Left forelimb (tissue), 1 donor: ENCODE measurements around the gene BRD7.

Source experiments
- DNase-seq: peaks from one replicate; pipeline ENCODE4 v3.0.0-alpha.2; 2018; ENCODE audit warnings: low spot score

Gene BRD7

DNA sequence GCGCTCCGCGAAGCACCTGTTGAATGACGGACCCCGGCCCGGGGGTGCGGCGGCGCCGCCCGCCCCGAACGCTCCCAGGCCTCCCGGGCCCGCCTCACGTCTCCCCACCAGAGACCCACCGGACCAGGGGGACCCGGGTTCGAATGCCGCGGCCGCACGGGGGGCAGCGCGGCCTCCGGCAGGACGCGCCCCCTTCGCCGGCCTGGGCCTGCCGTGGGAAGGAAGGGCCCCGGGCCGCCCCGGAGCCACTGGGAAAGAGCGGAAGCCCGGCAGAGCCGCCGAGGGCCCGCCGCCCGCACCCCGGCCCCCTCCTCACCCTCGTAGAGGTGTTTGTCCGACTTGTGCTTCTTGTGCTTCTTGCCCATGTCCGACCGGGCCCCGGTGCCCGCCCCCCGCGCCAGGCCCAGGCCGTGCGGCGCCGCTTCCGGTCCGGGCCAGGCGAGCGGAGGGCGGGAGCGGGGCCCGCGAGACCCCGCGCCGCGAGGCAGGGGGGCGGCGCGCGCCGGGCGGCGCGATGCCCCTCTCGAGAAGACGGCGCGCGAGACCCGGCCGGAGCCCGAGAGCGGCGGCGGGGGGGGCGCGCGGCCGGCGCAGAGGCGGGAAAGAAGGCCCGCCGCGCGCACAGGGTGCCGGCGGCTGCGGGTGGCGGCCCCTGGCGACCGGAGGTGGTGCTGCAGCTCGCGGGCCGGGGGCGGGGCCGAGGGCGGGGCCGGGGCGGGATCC is at the start of gene BRD7:
BRD7 (minus strand) TSS at position 579 of the 723 bp plus-strand sequence; CDS start at position 365, 214 bp downstream.
- DNase-seq, result peak; percentile 91

DNA sequence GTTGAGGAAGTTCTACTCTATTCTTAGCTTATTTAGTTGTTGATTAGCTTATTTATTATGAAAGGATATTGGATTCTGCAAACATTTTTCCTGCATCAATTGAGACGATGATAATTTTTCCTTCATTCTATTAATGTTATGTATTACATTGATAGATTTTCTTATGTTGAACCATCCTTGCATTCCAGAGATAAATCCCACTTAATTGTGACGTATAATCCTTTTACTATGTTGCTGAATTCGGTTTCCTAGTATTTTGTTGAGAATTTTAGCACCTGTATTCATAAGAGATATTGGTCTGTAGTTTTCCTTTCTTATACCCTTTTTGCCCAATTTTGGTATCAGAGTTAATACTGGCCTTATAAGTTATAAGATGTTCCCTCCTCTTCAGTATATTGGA is 47.6 kb upstream of the BRD7 start:
- DNase-seq, result no peak

DNA sequence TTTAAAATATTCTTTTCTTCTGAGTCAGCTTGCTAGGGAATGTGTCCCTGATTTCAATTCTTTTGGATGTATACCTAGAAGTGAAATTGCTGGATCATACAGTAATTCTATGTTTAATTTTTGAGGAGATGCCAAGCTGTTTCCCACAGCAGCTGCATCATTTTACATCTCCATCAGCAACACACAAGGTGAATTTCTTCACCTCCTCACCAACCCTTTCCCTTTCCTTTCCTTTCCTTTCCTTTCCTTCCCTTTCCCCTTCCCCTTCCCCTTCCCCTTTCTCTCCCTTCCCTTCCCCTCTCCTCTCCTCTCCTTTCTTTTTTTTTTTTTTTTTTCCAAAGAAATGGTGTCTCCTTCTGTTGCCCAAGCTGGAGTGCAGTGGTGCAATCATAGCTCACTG is 45.4 kb upstream of the BRD7 start:
- no peak for DNase-seq

GRCh38 chr16:50411034-50411433 is 42.2 kb upstream of the BRD7 start:
- no peak for DNase-seq

DNA sequence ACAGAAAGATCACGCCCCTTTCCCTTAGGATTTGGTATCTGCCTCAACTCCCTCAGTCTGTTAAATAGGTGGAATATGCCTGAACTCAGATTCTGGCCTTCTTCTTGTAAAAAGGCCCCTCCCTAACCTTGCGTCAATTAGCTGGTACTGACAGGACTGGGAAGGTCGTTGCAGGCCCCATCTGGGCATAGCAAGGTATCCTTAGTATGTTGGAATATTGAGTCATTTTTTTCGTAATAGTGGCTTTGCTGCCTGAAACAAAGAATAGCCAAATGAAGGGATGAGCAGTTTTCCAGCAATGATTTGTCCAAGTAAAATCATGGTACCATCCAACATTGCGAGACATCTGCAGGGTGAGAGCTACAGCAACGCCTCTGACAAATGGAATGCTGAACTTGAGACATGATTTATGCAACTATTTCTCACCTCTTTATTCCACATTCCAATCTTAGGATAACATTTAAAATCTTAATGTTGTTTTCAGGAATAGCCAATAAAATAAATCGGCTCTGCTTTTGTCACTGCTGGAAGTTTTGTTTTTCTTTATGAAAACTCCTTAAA is 39.3 kb upstream of the BRD7 start:
- DNase-seq, result no peak

GRCh38 chr16:50407351-50407750 is 38.6 kb upstream of the BRD7 start:
- DNase-seq, result no peak

DNA sequence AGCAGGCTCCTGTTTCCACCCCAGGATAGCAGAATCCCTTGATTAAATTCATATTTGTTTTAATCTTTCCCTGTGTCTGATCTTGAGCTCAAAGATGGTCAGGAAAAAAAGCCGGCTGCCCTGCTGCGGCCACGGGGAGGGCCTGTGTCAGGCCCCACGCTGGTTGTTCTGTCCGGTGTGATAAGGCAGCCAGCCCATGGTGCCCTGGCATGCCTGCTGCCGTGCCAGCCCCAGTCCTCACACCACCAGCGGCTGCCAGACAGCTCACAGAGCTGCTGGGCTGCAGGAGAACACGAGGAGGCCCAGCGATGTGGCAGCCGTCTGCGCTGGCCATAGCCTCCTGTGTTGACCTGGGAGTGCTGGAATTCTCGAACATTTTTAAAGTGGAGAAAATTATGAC is 34.7 kb upstream of the BRD7 start:
- DNase-seq, result peak; percentile 3

DNA sequence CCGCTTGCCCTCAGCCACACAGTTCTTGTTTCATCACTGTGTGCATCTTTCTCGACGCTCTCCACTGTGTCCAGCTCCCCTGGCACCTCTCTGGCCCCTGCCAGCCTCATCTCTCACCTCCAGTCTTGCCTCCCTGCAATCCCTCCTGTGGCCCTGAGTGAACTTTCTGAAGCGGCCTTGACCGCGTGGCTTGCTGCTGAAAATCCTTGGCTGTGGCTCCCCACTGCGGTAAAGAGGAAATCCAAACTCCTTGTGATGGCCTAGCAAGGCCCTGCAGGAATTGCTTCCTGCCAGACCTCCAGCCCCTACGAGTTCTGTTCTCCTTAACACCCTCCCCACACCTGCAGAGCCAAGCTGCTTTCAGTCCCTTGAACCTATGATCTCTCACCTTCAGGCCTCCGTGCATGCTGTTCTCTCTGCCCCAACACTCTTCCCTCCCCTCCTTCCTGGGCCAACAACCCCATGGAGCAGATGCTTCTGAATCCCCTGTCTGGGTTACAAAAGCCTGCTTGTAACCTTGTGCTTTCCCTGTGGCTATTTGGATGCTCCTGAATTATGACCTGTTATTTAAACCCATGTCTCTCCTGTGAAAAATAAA is 33.6 kb upstream of the BRD7 start:
- DNase-seq, result no peak

DNA sequence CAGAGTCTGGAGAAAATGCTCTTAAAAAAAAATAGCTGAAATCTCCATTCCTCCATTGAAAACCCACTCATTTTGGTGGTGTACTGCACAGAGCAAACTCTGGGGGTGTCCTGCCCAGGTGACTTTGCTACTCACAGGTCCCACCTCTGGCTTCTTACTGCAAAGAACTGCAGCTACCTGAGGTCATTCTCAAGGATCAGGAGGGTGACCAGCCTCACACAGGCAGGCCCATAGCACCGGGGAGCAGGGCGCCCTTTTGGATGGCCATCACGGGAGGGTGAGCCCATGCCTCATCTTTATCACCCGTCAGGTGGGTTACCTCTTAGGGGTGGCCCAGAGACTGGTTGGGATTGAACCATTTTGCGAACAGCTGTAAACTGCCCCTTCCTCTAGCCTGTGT is 32.6 kb upstream of the BRD7 start:
- DNase-seq, result no peak

DNA sequence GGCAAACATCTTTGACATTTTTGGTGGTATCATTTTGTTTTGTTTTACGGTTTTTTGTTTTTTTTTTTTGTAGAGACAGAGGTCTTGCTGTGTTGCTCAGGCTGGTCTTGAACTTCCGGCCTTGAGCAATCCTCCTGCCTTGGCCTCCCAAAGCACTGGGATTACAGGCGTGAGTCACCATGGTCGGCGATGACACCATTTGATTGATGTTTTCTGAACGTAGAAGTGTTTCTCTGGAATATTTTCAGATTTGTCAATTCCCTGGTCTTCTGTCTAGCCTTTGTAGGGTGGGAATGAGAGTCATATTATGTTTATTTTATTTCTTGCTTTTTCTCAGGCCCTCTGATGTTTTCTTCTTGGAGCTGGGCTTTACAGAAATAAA is 32.2 kb upstream of the BRD7 start:
- no peak for DNase-seq

GRCh38 chr16:50400312-50400966 is 31.7 kb upstream of the BRD7 start:
- DNase-seq, result no peak

DNA sequence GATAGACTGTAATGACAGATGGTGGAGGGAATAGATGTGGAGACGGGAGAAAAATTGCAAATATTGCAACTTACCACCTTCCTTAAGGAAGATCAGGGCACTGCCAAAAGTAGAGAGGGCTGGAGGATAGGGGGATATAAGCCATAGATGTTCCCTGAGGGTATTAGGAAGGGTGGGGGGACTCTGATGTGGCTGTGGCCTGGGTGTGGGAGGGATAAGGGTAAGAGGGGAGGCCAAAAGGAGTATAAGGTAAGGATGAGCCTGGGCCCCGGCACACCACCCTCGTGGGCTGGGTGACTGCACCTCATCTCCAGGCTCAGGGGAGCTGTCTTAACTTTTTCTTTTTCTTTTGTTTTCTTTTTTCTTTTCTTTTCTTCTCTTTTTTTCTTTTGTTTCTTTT is 30.6 kb upstream of the BRD7 start:
- DNase-seq, result no peak

DNA sequence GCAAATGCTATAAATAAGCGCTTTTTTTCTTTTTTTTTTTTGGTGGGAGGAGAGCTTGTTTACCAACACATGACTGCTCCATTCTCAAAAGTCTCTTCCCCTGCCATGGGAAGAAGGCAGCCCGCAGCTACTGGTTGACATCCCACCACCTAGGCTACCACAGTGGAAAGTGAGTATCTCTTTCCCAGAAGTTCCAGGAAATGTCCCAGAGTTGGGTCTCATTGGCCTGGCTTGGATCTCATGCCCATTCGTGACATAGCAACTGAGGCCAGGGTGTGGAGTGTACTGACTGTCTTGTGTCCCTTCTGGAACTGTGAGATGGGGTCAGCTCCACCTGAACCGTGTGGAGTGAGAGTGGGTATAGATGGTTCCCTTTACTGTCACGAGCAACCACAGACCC is 29.5 kb upstream of the BRD7 start:
- DNase-seq, result no peak

DNA sequence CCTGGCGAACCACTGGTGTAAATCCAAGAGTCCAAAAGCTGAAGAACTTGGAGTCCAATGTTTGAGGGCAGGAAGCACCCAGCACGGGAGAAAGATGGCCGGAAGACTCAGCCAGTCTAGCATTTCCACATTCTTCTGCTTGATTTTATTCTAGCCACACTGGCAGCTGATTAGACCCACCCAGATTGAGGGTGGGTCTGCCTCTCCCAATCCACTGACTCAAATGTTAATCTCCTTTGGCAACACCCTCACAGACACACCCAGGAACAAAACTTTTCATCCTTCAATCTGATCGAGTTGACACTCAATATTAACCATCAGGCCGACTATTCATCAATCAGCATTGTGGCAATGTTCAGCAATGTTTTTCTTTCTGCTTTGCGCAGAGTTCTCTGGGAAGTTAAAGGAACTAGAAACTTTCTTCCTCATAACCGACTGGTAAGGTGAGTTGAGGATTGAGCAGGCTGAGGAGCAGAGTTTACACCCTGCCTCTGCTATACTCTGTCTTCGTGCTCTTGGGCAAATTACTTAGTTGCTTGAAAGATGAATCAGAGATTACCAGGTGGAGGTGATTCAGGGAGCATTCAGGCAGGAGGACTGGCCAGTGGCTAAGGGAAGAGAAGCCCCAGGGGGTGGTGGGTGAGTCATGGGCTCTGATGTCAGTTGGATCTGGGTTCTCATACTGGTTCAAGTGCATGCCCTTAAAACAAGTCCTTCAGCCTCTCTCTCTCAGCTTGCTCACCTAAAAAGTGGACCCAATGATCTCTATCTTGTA is 28.2 kb upstream of the BRD7 start:
- DNase-seq, result no peak

GRCh38 chr16:50395763-50396710 is 27.2 kb upstream of the BRD7 start:
- DNase-seq, result no peak

DNA sequence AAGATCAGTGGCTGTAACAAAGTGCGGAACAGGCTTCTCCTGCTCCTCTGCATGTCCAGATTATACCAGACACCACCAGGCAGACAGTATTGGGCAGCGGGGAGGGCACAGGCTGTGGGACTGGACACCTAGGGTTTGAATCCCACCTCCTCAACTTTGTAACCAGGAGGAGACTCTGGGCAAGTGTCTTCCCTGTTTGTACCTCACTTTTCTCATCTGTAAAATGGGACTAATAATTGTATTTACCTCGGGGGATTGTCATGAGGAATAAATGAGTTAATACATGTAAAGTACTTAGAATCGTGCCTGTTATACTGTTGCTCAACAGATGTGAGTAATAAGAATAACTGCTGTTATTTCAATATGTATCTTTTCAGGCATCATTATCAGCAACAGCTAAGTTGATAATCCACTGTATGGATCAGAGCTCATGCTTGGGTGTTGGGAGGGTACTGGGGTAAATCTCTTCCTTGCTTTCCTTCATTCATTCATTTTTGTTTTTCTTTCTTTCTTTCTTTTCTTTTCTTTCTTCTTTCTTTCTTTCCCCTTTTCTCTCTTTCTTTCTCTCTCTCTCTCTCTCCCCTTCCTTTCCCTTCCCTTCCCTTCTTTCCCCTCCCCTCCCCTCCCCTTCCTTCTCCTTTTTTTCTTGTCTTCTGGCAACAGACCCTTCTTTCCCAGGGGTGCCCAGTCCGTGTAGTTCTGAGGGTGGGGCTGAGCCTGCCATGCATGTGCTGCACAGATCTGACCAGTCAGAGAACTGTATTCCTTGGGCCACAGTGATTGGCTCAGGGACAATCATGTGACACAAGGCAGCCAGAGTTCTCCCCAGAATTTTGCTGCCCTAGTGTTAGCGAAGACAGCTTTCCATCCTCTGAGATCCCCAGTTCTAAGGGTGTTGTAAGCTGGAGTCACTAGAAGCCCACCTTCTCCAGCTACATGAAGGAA is 25.3 kb upstream of the BRD7 start:
- peak; percentile 31 for DNase-seq

- DNase-seq, result peak; percentile 57
Measured at GRCh38 chr16:50393416-50393815, 24.6 kb upstream of the BRD7 start.

DNA sequence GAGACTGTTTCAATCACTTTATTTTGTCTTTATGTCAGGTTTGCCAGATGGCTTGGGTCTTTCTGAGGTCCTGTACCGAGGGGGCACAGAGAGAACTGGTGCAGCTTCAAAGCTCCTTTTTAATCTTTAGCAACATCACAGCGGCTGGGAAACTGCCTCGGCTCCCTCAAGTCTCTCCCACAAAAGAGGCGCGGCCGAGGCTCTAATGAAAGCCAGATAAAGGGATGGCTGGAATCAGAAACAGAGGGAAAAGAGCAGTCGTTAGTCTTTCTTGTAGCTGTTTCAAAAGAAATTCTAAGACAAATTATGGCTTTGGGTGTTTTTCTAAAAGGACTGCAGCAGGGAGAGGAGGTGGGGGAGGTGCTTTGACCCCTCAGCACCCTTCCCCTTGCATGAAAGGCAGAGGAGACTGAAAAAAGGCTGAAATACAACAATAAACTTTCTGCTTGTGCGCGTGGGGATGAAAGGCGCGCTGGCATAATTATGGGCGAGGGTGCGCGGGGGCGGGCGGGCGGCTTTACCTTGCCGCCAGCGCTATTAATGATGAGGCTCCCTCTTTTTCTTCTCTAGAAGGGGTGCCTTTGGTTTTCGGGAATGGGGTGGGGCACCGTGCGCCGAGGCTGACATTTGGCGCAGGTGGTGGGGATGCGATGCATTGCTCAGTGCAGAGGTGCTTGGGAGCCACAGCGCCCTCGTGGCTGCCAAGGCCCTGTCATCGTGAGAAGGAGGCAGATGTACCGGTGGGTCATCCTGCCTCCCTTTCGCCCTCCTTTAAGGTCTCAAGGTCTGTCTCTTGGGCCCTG is 22.3 kb upstream of the BRD7 start:
- DNase-seq, result peak; percentile 26

GRCh38 chr16:50390371-50390771 is 21.6 kb upstream of the BRD7 start:
- DNase-seq, result no peak
